A549 (cell line): ENCODE measurements around the gene GRIK1. TPM values are rescaled to one million over a fixed set of nuclear protein-coding genes. Genes with fewer than 3 reads are reported as not detected.

Experiments
- ATAC-seq, 2 experiments: fragments of 200-7000 bp in 1 of 2; fragments of >200 bp in 1 of 2; cut with Nextera tagmentation in 1 of 2; cut with Tn5 transposase in 1 of 2; 3 replicates each; pipeline versions ENCODE4 v1.8.0 to v1.9.1; 2018 to 2020; ENCODE audit warnings: mild to moderate bottlenecking in 1 of 2, moderate library complexity in 1 of 2
- CTCF ChIA-PET: fragments of 300-600 bp; sonication (Branson Sonifier 250); formaldehyde crosslinking; extraction: SDS; loops from one replicate; lab custom pipeline; 2021; ENCODE audit warnings: antibody characterized with exemption, inconsistent platforms; lab: Yijun Ruan, JAX
- POLR2A ChIA-PET: fragments of 350-600 bp; formaldehyde crosslinking; extraction: SDS; loops from one replicate; lab custom pipeline; 2021; ENCODE audit warnings: antibody characterized with exemption, inconsistent platforms; lab: Yijun Ruan, JAX
- DNase-seq, 2 experiments: peaks; one replicate each; pipeline versions ENCODE4 v3.0.0 to v3.0.0-alpha.2; 2011 to 2016; ENCODE audit warnings: low read depth in 1 of 2, low spot score in 1 of 2
- FAIRE-seq: peaks from 2 replicates; lab custom pipeline; 2011; peaks lifted over from hg19 to GRCh38; lab: Jason Lieb, UNC
- H3K27ac ChIP-seq, 2 experiments: fragments of >200 bp; sonication (Bioruptor Twin); formaldehyde crosslinking; 3 replicates each; pipeline ENCODE4 v1.5.1; 2016 to 2017
- H3K4me1 ChIP-seq: fragments of >200 bp; sonication (Bioruptor Twin); formaldehyde crosslinking; 3 replicates; pipeline ENCODE4 v1.6.1; 2016
- H3K4me2 ChIP-seq: fragments of >200 bp; sonication (Bioruptor Twin); formaldehyde crosslinking; 3 replicates; pipeline ENCODE4 v1.6.1; 2016
- H3K4me3 ChIP-seq: fragments of >200 bp; sonication (Bioruptor Twin); formaldehyde crosslinking; 3 replicates; pipeline ENCODE4 v1.5.1; 2016
- H3K9me3 ChIP-seq: fragments of >200 bp; sonication (Bioruptor Twin); formaldehyde crosslinking; 3 replicates; pipeline ENCODE4 v1.6.1; 2016
- CBX8 ChIP-seq: fragments of 200-600 bp; sonication (generic); IDR thresholded peaks from 2 replicates; pipeline ENCODE4 v1.6.1; 2016
- CEBPB ChIP-seq, 2 experiments: fragments of >200 bp in 1 of 2; sonication (Bioruptor Twin) in 1 of 2; formaldehyde crosslinking in 1 of 2; IDR thresholded peaks; 2 replicates each; pipeline ENCODE4 v1.6.1; 2012 to 2016
- CHD2 ChIP-seq: fragments of 150-350 bp; IDR thresholded peaks from 2 replicates; pipeline ENCODE4 v1.6.1; 2014; ENCODE audit warnings: low read length; ENCODE audit not compliant: partially characterized antibody
- EHF ChIP-seq: fragments of 250-450 bp; sonication (Bioruptor Pico); IDR thresholded peaks from 2 replicates; pipeline ENCODE4 v1.5.0; 2020; ENCODE audit warnings: mild to moderate bottlenecking
- EHMT2 ChIP-seq: fragments of 200-600 bp; sonication (generic); IDR thresholded peaks from 2 replicates; pipeline ENCODE4 v1.6.1; 2016; ENCODE audit warnings: antibody characterized with exemption, low read depth, mild to moderate bottlenecking, moderate library complexity
- EP300 ChIP-seq, 2 experiments: fragments of >200 bp; sonication (Bioruptor Twin); formaldehyde crosslinking; IDR thresholded peaks; 2 replicates in 1 of 2; 3 replicates in 1 of 2; pipeline ENCODE4 v1.6.1; 2016 to 2017
- ESRRA ChIP-seq: fragments of 150-350 bp; IDR thresholded peaks from 2 replicates; pipeline ENCODE4 v1.6.1; 2014; ENCODE audit warnings: mild to moderate bottlenecking, low read length, borderline replicate concordance
- GATA3 ChIP-seq: IDR thresholded peaks from 2 replicates; pipeline ENCODE4 v1.6.1; 2012; ENCODE audit warnings: borderline replicate concordance
- HEYL ChIP-seq: fragments of 250-450 bp; sonication (Bioruptor Pico); IDR thresholded peaks from 2 replicates; pipeline ENCODE4 v1.8.0; 2021; ENCODE audit warnings: mild to moderate bottlenecking, moderate library complexity
- JUNB ChIP-seq: fragments of >200 bp; sonication (Bioruptor Twin); formaldehyde crosslinking; IDR thresholded peaks from 2 replicates; pipeline ENCODE4 v1.6.1; 2016
- NPAS2 ChIP-seq: fragments of 250-450 bp; sonication (Bioruptor Pico); IDR thresholded peaks from 2 replicates; pipeline ENCODE4 v1.8.0; 2022; ENCODE audit warnings: mild to moderate bottlenecking, moderate library complexity, borderline replicate concordance
- NR3C1 ChIP-seq: fragments of >200 bp; sonication (Bioruptor Twin); formaldehyde crosslinking; IDR thresholded peaks from 3 replicates; pipeline ENCODE4 v1.6.1; 2017
- RARB ChIP-seq: fragments of 250-450 bp; sonication (Bioruptor Pico); IDR thresholded peaks from 2 replicates; pipeline ENCODE4 v1.8.0; 2021; ENCODE audit warnings: mild to moderate bottlenecking, moderate library complexity
- RCOR1 ChIP-seq: fragments of 150-350 bp; IDR thresholded peaks from 2 replicates; pipeline ENCODE4 v1.6.1; 2014; ENCODE audit warnings: antibody characterized with exemption, low read length, low read depth
- RNF2 ChIP-seq: fragments of 200-600 bp; sonication (generic); IDR thresholded peaks from 2 replicates; pipeline ENCODE4 v1.6.1; 2016; ENCODE audit warnings: low read depth, mild to moderate bottlenecking, antibody characterized with exemption, moderate library complexity, borderline replicate concordance
- SREBF2 ChIP-seq: fragments of 450-650 bp; IDR thresholded peaks from 2 replicates; pipeline ENCODE4 v1.6.1; 2014; ENCODE audit warnings: mild to moderate bottlenecking, moderate library complexity
- TFCP2L1 ChIP-seq: fragments of 250-450 bp; sonication (Bioruptor Pico); IDR thresholded peaks from 2 replicates; pipeline ENCODE4 v1.5.0; 2021; ENCODE audit warnings: mild to moderate bottlenecking
- TP53 ChIP-seq: fragments of 250-450 bp; sonication (Bioruptor Pico); IDR thresholded peaks from 2 replicates; pipeline ENCODE4 v1.5.0; 2021; ENCODE audit warnings: mild to moderate bottlenecking, moderate library complexity
- WGBS: methylation state at CpG from one replicate; pipeline ENCODE4 v1.1.6; 2017; ENCODE audit errors: missing lambda C conversion rate; 5-methylcytosine and 5-hydroxymethylcytosine counted together
- polyA plus RNA-seq, 4 experiments: library from polyadenylated mRNA; depleted of rRNA in 3 of 4; stranded (reverse); fragments of >200 nt; fragmentation: RNase III in 1 of 4; extraction: RNeasy Plus Mini Kit Qiagen cat#74134 plus additional on column Dnase treatment in 1 of 4; gene quantifications; 2 replicates in 3 of 4; 3 replicates in 1 of 4; pipeline ENCODE4 v1.2.3, GENCODE V29; 2011 to 2017
- TF ChIP-seq, protein P1 (sequence below): fragments of >200 bp; sonication (Bioruptor Twin); formaldehyde crosslinking; IDR thresholded peaks from 2 replicates; pipeline ENCODE4 v1.6.1; 2016
- TF ChIP-seq, protein P2 (sequence below): IDR thresholded peaks from 2 replicates; pipeline ENCODE4 v1.6.1; 2012
- TF ChIP-seq, protein P3 (sequence below): fragments of 250-450 bp; sonication (Bioruptor Pico); IDR thresholded peaks from 2 replicates; pipeline ENCODE4 v1.5.0; 2021; ENCODE audit warnings: mild to moderate bottlenecking, moderate library complexity, borderline replicate concordance
- TF ChIP-seq, protein P4 (sequence below): fragments of >200 bp; sonication (Bioruptor Twin); formaldehyde crosslinking; IDR thresholded peaks from 3 replicates; pipeline ENCODE4 v1.5.1; 2016
- TF ChIP-seq, protein P5 (sequence below): IDR thresholded peaks from 2 replicates; pipeline ENCODE4 v1.6.1; 2012
- TF ChIP-seq, protein P6 (sequence below): IDR thresholded peaks from 2 replicates; pipeline ENCODE4 v1.6.1; 2012; ENCODE audit warnings: low read depth, borderline replicate concordance

Gene GRIK1
- polyA plus RNA-seq, 2 of the 4 experiments (the other 2 are of a cell fraction), result not detected

DNA sequence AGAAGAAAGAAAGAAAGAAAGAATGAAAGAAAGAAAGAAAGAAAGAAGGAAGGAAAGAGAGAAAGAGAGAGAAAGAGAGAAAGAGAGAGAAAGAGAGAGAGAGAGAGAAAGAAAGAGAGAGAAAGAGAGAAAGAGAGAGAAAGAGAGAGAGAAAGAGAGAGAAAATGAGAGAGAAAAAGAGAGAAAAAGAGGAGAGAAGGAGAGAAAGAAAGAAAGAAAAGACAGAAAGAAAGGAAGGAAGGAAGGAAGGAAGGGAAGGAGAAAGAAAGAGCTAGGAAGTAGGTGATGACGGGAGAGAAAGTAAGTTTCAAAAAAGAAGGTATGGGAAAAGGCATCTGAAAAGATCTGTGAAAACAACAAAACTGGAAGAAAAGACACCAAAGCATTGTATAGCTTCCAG lies 72.0 kb downstream of the GRIK1 start:
- TF ChIP-seq, protein P1, sequence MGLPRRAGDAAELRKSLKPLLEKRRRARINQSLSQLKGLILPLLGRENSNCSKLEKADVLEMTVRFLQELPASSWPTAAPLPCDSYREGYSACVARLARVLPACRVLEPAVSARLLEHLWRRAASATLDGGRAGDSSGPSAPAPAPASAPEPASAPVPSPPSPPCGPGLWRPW, result no peak
- TF ChIP-seq, protein P2, sequence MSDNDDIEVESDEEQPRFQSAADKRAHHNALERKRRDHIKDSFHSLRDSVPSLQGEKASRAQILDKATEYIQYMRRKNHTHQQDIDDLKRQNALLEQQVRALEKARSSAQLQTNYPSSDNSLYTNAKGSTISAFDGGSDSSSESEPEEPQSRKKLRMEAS, result no peak
- TF ChIP-seq NR3C1, result no peak
- TF ChIP-seq CBX8, result no peak
- TF ChIP-seq CHD2, result no peak
- TF ChIP-seq EHMT2, result no peak
- TF ChIP-seq, protein P3, sequence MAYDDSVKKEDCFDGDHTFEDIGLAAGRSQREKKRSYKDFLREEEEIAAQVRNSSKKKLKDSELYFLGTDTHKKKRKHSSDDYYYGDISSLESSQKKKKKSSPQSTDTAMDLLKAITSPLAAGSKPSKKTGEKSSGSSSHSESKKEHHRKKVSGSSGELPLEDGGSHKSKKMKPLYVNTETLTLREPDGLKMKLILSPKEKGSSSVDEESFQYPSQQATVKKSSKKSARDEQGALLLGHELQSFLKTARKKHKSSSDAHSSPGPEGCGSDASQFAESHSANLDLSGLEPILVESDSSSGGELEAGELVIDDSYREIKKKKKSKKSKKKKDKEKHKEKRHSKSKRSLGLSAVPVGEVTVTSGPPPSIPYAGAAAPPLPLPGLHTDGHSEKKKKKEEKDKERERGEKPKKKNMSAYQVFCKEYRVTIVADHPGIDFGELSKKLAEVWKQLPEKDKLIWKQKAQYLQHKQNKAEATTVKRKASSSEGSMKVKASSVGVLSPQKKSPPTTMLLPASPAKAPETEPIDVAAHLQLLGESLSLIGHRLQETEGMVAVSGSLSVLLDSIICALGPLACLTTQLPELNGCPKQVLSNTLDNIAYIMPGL, result no peak
- TF ChIP-seq, protein P4, sequence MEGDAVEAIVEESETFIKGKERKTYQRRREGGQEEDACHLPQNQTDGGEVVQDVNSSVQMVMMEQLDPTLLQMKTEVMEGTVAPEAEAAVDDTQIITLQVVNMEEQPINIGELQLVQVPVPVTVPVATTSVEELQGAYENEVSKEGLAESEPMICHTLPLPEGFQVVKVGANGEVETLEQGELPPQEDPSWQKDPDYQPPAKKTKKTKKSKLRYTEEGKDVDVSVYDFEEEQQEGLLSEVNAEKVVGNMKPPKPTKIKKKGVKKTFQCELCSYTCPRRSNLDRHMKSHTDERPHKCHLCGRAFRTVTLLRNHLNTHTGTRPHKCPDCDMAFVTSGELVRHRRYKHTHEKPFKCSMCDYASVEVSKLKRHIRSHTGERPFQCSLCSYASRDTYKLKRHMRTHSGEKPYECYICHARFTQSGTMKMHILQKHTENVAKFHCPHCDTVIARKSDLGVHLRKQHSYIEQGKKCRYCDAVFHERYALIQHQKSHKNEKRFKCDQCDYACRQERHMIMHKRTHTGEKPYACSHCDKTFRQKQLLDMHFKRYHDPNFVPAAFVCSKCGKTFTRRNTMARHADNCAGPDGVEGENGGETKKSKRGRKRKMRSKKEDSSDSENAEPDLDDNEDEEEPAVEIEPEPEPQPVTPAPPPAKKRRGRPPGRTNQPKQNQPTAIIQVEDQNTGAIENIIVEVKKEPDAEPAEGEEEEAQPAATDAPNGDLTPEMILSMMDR, result no peak
- no peak for TF ChIP-seq CEBPB (IDR thresholded peaks at IDR 0.05)
- no peak for TF ChIP-seq EP300 (IDR thresholded peaks at IDR 0.05)
- TF ChIP-seq RARB (CRISPR knock-in tag), result no peak
- no peak for TF ChIP-seq HEYL (CRISPR knock-in tag)
- TF ChIP-seq RCOR1, result no peak
- no peak for TF ChIP-seq JUNB
- TF ChIP-seq SREBF2, result no peak
- TF ChIP-seq, all 56 proteins: peak for 0

DNA sequence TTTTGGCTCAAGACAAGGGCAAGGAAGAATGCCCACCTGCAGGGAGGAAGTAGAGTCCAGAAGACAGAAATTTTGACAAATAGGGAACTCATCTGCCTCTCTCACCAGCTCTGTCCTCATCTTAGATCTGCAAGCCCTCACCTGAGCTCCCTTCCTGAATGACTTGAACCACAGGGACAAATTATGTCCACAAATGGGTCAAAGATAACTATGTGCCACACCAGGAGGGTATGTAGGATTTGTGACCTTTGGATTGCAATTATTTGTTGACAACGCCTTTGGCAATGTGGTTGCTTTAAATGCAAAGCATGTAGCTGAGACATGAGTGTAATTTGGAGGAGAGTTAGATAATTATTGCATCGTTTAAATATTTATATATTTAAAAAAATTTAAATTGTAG lies 79.5 kb downstream of the GRIK1 start:
- WGBS, result 0% methylated on average over 2 of the region's 2 CpGs
- Histone ChIP-seq H3K4me2 (no peak overlapping the region), H3K9me3 (no peaks in the 10 kb centered on the region), H3K4me3 (no peak overlapping the region), H3K27ac (no peak overlapping the region), H3K4me1 (no peaks in the 10 kb centered on the region)
- ChIA-PET POLR2A (no interaction called here), CTCF (no interaction called here)
- no peak for ATAC-seq
- TF ChIP-seq EHF (CRISPR knock-in tag) (no peak), EHMT2 (no peak), TP53 (CRISPR knock-in tag) (no peak), GATA3 (no peak), CHD2 (no peak), NPAS2 (CRISPR knock-in tag) (no peak), TFCP2L1 (CRISPR knock-in tag) (no peak), ESRRA (no peak), RNF2 (no peak)
- TF ChIP-seq, protein P3, result no peak
- TF ChIP-seq, protein P5, sequence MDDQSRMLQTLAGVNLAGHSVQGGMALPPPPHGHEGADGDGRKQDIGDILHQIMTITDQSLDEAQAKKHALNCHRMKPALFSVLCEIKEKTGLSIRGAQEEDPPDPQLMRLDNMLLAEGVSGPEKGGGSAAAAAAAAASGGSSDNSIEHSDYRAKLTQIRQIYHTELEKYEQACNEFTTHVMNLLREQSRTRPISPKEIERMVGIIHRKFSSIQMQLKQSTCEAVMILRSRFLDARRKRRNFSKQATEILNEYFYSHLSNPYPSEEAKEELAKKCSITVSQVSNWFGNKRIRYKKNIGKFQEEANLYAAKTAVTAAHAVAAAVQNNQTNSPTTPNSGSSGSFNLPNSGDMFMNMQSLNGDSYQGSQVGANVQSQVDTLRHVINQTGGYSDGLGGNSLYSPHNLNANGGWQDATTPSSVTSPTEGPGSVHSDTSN, result no peak
- TF ChIP-seq, protein P6, sequence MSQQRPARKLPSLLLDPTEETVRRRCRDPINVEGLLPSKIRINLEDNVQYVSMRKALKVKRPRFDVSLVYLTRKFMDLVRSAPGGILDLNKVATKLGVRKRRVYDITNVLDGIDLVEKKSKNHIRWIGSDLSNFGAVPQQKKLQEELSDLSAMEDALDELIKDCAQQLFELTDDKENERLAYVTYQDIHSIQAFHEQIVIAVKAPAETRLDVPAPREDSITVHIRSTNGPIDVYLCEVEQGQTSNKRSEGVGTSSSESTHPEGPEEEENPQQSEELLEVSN, result no peak
- no peak for FAIRE-seq
- DNase-seq, result no peak

More for the DNA sequence above, 72.0 kb downstream of the GRIK1 start:
- 4% methylated on average over 1 of the region's 1 CpG for WGBS
- DNase-seq (no peak), ATAC-seq (no peak), FAIRE-seq (no peak)
- ChIA-PET CTCF (interaction anchor here (1.6 kb wide), 1 partner anchor 11 kb away, joined by 4 read pairs; no protein-coding TSS in a partner anchor), POLR2A (no interaction called here)
- H3K4me2 ChIP-seq, result no peak overlapping the region
- no peak overlapping the region for H3K4me3 ChIP-seq
- H3K27ac ChIP-seq, result no peak overlapping the region
- H3K4me1 ChIP-seq, result no peaks in the 10 kb centered on the region
- no peaks in the 10 kb centered on the region for H3K9me3 ChIP-seq
